CD4-positive, alpha-beta T cell treated with Interleukin-4 for 1 hour (primary cell): ENCODE results near the gene SEC11A.
"Not testable (repeated sequence)": the region's sequence is repeated elsewhere in the genome, so short reads cannot be mapped to it uniquely, and the experiment has no call there.

Experiments
- DNase-seq, 2 donors: peaks; one replicate each; pipeline ENCODE4 v3.0.0-alpha.2; 2020 to 2022

The SEC11A gene

DNA sequence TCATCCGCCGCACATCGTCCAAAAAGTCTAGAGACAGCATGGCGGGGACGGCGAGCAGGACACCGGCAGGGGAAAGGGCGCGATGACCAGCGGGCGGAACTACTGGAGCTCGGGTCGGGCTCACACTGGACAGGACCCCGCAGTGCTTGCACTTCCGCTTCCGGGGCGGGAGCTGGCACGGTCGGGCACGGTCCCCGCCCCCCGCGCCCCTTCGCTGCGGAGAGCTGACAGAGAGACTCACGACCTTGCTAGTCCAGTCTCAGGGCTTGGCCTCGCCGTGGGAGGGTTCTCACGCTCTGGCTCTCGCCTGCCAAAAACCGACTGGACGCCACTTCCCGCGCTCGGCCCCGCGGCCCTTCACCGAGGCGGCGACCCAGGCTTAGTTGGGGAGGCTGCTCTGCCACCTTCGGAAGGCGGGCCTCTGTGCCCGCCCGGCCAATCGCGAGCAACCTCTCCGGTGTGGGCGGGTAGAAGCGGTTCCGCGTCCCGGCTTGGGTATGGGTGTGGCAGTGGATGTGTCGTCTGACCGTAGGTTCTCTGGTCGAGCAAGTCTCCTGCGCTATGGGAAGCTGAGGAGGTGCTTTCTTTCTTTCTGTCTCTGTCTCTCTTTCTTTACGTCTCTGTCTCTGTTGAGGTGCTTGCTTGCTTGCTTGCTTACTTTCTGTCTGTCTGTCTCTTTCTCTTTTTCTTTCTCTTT lies at the start of gene SEC11A:
TSS of gene SEC11A (minus strand) at position 104 of the 697 bp plus-strand sequence. CDS start at position 40, 64 bp downstream.
- DNase-seq = peak; percentile 93 to 94

DNA sequence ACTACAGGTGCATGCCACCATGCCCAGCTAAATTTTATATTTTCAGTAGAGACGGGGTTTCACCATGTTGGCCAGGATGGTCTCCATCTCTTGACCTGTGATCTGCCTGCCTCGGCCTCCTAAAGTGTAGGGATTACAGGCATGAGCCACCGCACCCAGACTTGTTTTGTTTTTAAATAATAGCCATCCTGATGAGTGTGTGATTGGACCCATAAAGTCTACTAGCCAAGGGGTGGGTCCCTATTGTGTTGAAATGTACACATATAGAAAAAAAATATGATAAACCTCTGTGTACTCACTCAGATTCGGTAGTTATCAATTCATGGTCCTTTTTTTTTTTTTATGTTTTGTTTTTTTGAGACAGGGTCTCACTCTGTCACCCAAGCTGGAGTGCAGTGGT lies 49.7 kb upstream of the SEC11A start:
- DNase-seq = no peak

DNA sequence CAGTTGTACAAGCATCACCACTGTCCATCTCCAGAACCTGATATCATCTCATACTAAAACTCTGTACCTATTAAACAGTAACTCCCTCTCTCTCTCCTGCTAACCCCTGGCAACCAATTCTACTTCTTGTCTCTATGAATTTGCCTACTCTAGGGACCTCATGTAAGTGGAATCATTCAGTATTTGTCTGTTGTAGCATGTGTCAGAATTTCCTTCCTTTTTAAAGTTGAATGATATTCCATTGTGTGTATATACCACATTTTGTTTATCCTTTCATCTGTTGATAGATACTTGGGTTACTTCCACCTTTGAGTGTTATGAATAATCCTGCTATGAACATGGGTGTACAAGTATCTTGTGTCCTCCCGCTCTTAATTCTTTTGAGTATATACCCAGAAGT lies 49.0 kb upstream of the SEC11A start:
- DNase-seq = no peak

- no peak for DNase-seq
Measured at GRCh38 chr15:84764585-84764984, 48.6 kb upstream of the SEC11A start.

GRCh38 chr15:84762840-84763572 lies 47.1 kb upstream of the SEC11A start:
- DNase-seq = no peak

DNA sequence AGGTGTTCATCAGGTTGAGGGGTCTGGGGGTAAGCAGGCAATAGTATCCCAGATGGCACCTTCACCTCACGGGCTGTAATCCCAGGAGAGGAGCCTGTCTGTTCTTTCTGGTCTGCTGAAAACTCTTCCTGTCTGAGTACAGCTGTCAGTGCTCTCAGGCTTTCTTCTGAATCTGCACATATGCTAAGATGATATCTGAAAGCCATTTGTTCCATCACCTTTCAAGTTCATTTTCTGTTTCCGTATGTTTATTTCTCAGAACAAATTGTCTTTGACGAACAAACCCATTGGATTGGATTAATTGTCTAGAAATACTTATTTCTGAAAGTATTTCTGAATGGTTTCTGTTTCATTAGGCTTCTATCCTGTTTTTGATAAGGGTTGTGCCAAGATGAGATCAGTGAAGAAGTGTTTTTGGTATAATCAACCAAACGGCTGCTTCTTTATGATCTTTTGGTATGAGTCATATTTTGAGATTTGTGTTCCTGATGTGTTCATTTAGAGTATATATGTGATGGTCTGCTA lies 45.7 kb upstream of the SEC11A start:
- DNase-seq = peak in 1 of 2 donors; percentile 10

DNA sequence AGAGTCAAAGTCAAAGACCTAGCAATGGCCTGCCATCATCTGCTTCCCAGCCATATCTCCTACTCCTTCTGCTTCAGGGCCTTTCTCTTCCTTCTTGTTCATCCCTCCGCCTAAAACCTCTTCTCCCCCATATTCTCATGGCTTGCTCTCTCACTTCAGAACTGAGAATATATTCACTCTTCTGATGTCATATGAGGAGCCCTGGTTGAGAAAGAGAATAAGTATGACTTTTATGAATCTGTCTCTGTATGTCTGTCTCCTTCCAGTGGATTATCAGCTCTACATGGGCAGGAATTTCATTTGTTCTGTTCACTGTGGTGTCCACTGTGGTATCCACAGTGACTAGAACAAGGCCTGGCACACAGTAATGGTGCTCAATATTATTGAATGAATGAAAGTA lies 44.3 kb upstream of the SEC11A start:
- DNase-seq = no peak

DNA sequence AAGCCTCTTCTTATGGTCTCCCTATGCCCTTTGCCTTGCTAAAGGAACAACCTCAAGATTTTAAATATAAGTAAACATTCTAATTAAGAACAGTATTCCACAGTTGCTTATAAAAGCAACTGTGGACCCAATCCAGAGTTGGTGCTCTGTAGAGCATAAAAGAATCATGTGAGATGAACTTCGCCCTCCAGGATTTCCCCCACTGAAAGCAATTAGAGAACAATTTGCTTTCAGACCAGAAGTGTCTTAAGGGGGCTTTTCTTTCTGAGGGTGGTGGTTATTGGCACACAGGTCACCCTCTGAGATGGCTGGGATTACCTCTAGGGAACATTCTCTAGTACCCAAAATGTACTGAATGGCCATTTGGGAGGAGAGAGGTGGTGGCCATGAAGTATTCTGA lies 43.1 kb upstream of the SEC11A start:
- no peak for DNase-seq

- DNase-seq = no peak
Measured at GRCh38 chr15:84755736-84756527, 40.0 kb upstream of the SEC11A start.

DNA sequence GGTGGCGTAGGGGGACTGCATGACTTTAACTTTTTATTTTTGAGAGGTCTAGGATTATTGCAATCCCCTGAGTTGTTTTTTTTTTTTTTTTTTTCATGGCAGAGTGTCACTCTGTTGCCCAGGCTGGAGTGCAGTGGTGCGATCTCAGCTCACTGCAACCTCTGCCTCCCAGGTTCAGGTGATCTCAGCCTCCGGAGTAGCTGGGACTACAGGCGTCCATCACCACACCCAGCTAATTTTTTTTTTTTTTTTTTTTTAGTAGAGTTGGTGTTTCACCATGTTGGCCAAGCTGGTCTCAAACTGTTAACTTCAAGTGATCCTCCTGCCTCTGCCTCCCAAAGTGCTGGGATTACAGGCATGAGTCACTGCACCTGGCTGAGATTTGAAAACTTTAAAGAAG lies 39.0 kb upstream of the SEC11A start:
- not testable (repeated sequence) for DNase-seq

- DNase-seq = no peak
Measured at GRCh38 chr15:84752700-84753099, 36.8 kb upstream of the SEC11A start.

GRCh38 chr15:84752195-84752594 lies 36.3 kb upstream of the SEC11A start:
- DNase-seq = no peak

DNA sequence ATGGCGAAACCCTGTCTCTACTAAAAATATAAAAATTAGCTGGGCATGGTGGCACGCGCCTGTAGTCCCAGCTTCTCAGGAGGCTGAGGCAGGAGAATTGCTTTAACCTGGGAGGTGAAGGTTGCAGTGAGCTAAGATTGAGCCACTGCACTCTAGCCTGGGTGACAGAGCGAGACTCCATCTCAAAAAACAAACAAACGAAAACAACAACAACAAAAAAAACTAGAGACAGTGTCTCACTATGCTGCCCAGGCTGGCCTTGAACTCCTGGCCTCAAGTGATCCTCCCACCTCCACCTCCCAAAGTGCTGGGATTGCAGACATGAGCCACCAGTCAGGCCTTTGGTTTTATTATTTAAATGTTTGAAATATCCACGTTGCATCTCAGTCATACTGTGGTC lies 35.8 kb upstream of the SEC11A start:
- DNase-seq = not testable (repeated sequence)

- peak in 1 of 2 donors; percentile 38 for DNase-seq
Measured at GRCh38 chr15:84750583-84751092, 34.7 kb upstream of the SEC11A start.

DNA sequence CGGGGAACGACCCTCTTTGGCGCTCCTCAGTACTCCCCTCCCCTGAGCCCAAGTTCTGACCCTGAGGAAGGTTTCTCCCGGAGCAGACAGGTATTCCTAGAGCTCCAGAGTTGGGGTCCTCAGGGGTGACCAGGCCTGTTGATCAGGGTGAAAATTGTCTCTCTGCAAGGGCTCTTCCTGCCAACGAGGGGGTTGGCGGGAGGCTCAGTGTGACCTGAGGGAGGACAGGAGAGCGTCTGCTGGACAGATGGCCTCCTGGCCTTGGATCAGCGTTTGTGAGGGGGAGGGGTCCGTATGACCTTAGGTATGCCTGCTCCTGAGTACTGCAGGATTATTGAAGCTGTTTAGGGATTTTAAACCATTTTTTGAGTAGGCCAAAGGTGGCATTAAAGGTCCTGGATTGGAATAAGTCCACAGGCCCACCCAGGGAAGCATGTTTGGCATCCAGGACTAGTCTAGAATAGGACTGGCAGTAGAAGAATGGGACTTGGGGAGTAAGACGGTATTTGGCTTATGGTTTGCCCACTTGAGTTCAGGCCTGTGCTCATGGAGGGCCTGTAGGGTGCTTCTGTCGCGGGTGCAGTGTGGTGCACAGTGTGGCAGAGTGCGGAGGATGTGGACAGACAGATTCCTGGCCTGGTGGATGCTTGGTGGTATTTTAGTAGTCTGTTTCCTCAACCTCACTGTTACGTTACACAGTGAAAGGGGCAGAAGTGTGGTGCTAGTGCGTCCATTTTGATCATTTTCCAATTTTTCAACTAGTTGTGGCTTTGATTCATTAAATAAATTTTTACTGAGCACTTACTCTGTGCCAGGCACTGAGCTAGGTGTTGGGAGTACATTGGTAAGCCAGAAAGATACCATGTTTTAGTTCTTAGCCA lies 33.4 kb upstream of the SEC11A start:
- DNase-seq = peak; percentile 51 to 59

GRCh38 chr15:84748274-84749110 lies 32.6 kb upstream of the SEC11A start, which contains the start of gene ZNF592:
Gene ZNF592 (plus strand): TSS chr15:84748592. CDS start chr15:84782676, 34,084 bp downstream.
- peak; percentile 83 to 87 for DNase-seq

DNA sequence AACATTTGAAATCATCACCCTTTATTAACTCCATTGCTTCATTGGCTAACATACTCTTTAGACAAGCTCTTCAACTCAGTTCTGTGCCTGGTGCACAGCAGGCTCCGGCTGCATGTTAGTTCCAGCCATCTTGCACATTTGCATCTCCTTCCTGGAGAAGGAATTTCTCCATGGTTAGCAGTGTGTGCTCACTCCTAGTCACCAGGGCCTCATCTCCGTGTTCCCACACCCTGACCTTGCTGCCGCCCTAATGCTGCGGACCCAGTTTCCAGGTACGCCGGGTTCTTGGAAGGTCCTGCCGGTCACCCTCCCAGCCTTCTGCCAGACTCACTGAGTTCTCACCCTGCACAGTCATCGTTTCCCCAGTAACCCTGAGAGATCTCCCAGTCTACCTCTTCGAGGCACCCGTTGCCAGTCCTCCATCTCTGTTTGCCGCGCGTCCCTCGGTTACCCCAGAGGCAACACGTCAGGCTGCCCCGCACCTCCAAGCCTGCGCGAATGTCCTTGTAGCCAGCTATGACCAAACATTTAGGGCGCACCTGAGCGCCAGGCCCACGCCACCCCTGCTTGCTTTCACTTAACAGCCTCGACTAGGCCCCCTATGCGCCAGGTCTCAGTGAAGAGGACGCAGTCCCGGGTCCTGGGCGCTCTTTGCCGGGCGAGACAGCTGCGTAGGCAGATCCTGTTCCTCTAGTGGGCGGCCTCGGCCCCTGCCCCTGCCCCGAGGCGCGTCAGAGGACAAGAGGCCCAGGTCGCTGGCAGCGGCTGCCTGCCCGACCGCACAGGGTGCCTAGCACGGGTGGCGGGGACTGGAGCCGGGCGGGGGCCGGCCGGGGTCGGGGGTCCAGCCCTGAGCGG lies 31.7 kb upstream of the SEC11A start:
- DNase-seq = peak; percentile 80 to 81

GRCh38 chr15:84741121-84741520 lies 25.2 kb upstream of the SEC11A start:
- no peak for DNase-seq

- DNase-seq = no peak
Measured at GRCh38 chr15:84740691-84741090, 24.8 kb upstream of the SEC11A start.

- DNase-seq = no peak
Measured at GRCh38 chr15:84737005-84737404, 21.1 kb upstream of the SEC11A start.
